ENCODE results near the gene USP17L30.

Gene USP17L30

DNA sequence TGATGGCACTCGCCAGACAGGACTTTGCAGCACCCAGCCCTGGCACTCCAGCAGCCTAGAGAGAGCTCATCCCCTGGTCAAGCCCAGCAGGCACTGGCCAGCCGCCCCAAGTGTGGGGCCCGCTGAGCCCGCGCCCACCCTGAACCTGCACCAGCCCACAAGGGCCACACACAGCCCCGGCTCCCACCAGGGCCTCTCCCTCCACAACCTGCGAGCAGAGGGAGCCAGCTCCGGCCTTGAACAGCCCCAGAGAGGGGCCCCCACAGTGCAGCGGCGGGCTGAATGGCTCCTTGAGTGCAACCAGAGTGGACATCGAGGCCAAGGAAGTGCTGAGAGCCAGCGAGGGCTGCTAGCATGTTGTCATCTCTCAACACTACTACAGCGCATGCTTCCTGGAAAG lies 46.9 kb downstream of the USP17L30 start:
- ATAC-seq (no peak), DNase-seq (ENCODE audit: low spot score in 2 of 2) (no peak)
- Mint-ChIP-seq H3K27ac (no peak overlapping the region), H3K9me3 (peaks cover 6% of the 10 kb centered on the region), H3K4me3 (no peak overlapping the region), H3K36me3 (no peaks in the 10 kb centered on the region), H3K4me1 (no peaks in the 10 kb centered on the region)
